Motor neuron (in vitro differentiated cells): ENCODE data around the gene MEIOB. TPM values are rescaled to one million over a fixed set of nuclear protein-coding genes. Genes with fewer than 3 reads are reported as not detected.
A peak's percentile ranks its signal among the peaks of the same experiment; 100 is the strongest.

Source experiments
- ATAC-seq, 8 experiments: fragments of 200-7000 bp; cut with Tn5 transposase; replicated peaks in 6 of 8; 2 replicates each; pipeline ENCODE4 v1.8.0; 2021; ENCODE audit warnings: mild to moderate bottlenecking in 8 of 8, moderate library complexity in 8 of 8
- H3K27ac ChIP-seq, 2 donors: fragments of 250-450 bp; sonication (Bioruptor Pico); 2 replicates each; pipeline ENCODE4 v1.9.0; 2021; ENCODE audit warnings: antibody characterized with exemption in 2 of 2, mild to moderate bottlenecking in 2 of 2, moderate library complexity in 1 of 2
- H3K4me1 ChIP-seq, 2 donors: fragments of 250-450 bp; sonication (Bioruptor Pico); replicated peaks in 1 of 2; 2 replicates each; pipeline ENCODE4 v1.6.1; 2021; ENCODE audit warnings: antibody characterized with exemption in 2 of 2, mild to moderate bottlenecking in 2 of 2, moderate library complexity in 1 of 2
- H3K4me3 ChIP-seq, 5 donors: fragments of 250-450 bp; sonication (Bioruptor Pico); 2 replicates each; pipeline ENCODE4 v1.9.0; 2021; ENCODE audit warnings: antibody characterized with exemption in 5 of 5, mild to moderate bottlenecking in 5 of 5, moderate library complexity in 4 of 5
- WGBS, 10 experiments: fragments of 450-650 bp; shearing (Covaris generic); methylation state at CpG; one replicate each; pipeline ENCODE4 v1.0.0; 2022; 5-methylcytosine and 5-hydroxymethylcytosine counted together
- in situ Hi-C, 9 experiments: fragments of 400-800 bp; cut with MboI; loops; one replicate each; pipeline ENCODE4 v1.15.0; 2021; ENCODE audit warnings: low sequenced_read_pairs in 9 of 9, low pct_unique_long_range_greater_than_20kb in 2 of 9; ENCODE audit not compliant: unreplicated experiment in 9 of 9
- total RNA-seq, 8 experiments: library from RNA; unstranded; fragments of 300-600 nt; gene quantifications; 2 replicates each; pipeline versions ENCODE4 v1.2.3 to v1.2.4, GENCODE V29; 2022

Gene MEIOB
- total RNA-seq, 8 experiments from 2014 or later, result 0.05 to 2.8 (median 0.78) TPM; not detected in 1

- Histone ChIP-seq H3K4me1 (peaks cover 22 to 24% of the 10 kb centered on the region in 2 donors), H3K4me3 (no peak overlapping the region), H3K27ac (no peak overlapping the region)
- WGBS, 10 experiments, result 14 to 100% (median 91%) methylated on average over 1 to 3 of the region's 3 CpGs; no CpG with 5 or more reads in 4 of the 10 experiments
- in situ Hi-C loops, result no loop called here
- ATAC-seq, result no peak
Measured at GRCh38 chr16:1830213-1830612, 41.8 kb downstream of the MEIOB start.

- ATAC-seq, result no peak
- Histone ChIP-seq H3K27ac (no peak overlapping the region), H3K4me3 (peak overlapping the region in 4 of 5 donors; percentile 76 to 99 (median 82)), H3K4me1 (peaks cover 24% of the 10 kb centered on the region in 2 donors)
- WGBS, 10 experiments, result 68 to 98% (median 78%) methylated on average over 3 to 9 of the region's 11 CpGs
- in situ Hi-C loops, result no loop called here
Measured at GRCh38 chr16:1828645-1829410, 43.1 kb downstream of the MEIOB start.

- in situ Hi-C loops, result no loop called here
- peak; percentile 85 to 94 (median 92) for ATAC-seq
- H3K27ac ChIP-seq, result peak within 1 kb of the TSS; percentile 70 to 71
- WGBS, 10 experiments, result 0 to 1% (median 0%) methylated on average over 1 to 21 of the region's 104 CpGs; no CpG with 5 or more reads in 7 of the 10 experiments
- peaks cover 24% of the 10 kb centered on the region in 2 donors for H3K4me1 ChIP-seq
- H3K4me3 ChIP-seq, result peak within 1 kb of the TSS; percentile 69 to 99 (median 80)
Measured at GRCh38 chr16:1826691-1827573, 45.0 kb downstream of the MEIOB start, which contains the start of the genes FAHD1 and HAGH. Gene FAHD1, plus strand, starts transcription at chr16:1827206. Its CDS starts 33 bp downstream, at chr16:1827239. Gene HAGH, minus strand, starts transcription at chr16:1826825. Its CDS starts 38 bp downstream, at chr16:1826787.

GRCh38 chr16:1825864-1826690 lies 45.9 kb downstream of the MEIOB start:
- ATAC-seq, result peak; percentile 58 to 73 (median 62)
- WGBS, 10 experiments, result 0 to 25% (median 23%) methylated on average over 4 to 11 of the region's 96 CpGs; no CpG with 5 or more reads in 6 of the 10 experiments
- Histone ChIP-seq H3K4me3 (peak overlapping the region; percentile 69 to 99 (median 80)), H3K27ac (peak overlapping the region; percentile 22 to 65), H3K4me1 (peaks cover 24% of the 10 kb centered on the region in 2 donors)
- in situ Hi-C loops, result no loop called here

- H3K27ac ChIP-seq, result no peak overlapping the region
- in situ Hi-C loops, result no loop called here
- WGBS, 10 experiments, result 50 to 100% (median 87%) methylated on average over 1 to 8 of the region's 15 CpGs; no CpG with 5 or more reads in 1 of the 10 experiments
- no peak for ATAC-seq
- peaks cover 24% of the 10 kb centered on the region in 2 donors for H3K4me1 ChIP-seq
- H3K4me3 ChIP-seq, result peak overlapping the region; percentile 69 to 99 (median 80)
Measured at GRCh38 chr16:1825381-1825863, 46.5 kb downstream of the MEIOB start.

- in situ Hi-C loops, result no loop called here
- Histone ChIP-seq H3K4me1 (peaks cover 16 to 19% of the 10 kb centered on the region in 2 donors), H3K4me3 (peak overlapping the region in 1 of 5 donors; percentile 6), H3K27ac (no peak overlapping the region)
- no peak for ATAC-seq
- 20 to 100% (median 53%) methylated on average over 1 to 6 of the region's 9 CpGs; no CpG with 5 or more reads in 1 of the 10 experiments for WGBS, 10 experiments
Measured at GRCh38 chr16:1823821-1824220, 48.1 kb downstream of the MEIOB start.

GRCh38 chr16:1822801-1823200 lies 49.2 kb downstream of the MEIOB start:
- Histone ChIP-seq H3K4me3 (no peak overlapping the region), H3K4me1 (peaks cover 6 to 11% of the 10 kb centered on the region in 2 donors), H3K27ac (no peak overlapping the region)
- 80 to 100% (median 99%) methylated on average over 1 to 7 of the region's 16 CpGs; no CpG with 5 or more reads in 4 of the 10 experiments for WGBS, 10 experiments
- no peak for ATAC-seq
- in situ Hi-C loops, result no loop called here

GRCh38 chr16:1821861-1822611 lies 49.9 kb downstream of the MEIOB start:
- 69 to 100% (median 82%) methylated on average over 1 to 13 of the region's 24 CpGs; no CpG with 5 or more reads in 3 of the 10 experiments for WGBS, 10 experiments
- ATAC-seq, result no peak
- Histone ChIP-seq H3K27ac (no peak overlapping the region), H3K4me1 (peaks cover 6 to 9% of the 10 kb centered on the region in 2 donors), H3K4me3 (no peak overlapping the region)
- in situ Hi-C loops, result no loop called here

- 90 to 100% methylated on average over 2 of the region's 12 CpGs; no CpG with 5 or more reads in 8 of the 10 experiments for WGBS, 10 experiments
- no peak for ATAC-seq
- in situ Hi-C loops, result no loop called here
- peaks cover 6 to 9% of the 10 kb centered on the region in 2 donors for H3K4me1 ChIP-seq
- H3K27ac ChIP-seq, result no peak overlapping the region
- no peak overlapping the region for H3K4me3 ChIP-seq
Measured at GRCh38 chr16:1820946-1821290, 51.0 kb downstream of the MEIOB start.

GRCh38 chr16:1820096-1820945 lies 51.6 kb downstream of the MEIOB start:
- in situ Hi-C loops, result no loop called here
- Histone ChIP-seq H3K27ac (no peak overlapping the region), H3K4me1 (peaks cover under 1 to 3% of the 10 kb centered on the region in 2 donors), H3K4me3 (no peak overlapping the region)
- WGBS, 10 experiments, result 51 to 100% (median 91%) methylated on average over 2 to 7 of the region's 25 CpGs; no CpG with 5 or more reads in 6 of the 10 experiments
- no peak for ATAC-seq

GRCh38 chr16:1819611-1820010 lies 52.4 kb downstream of the MEIOB start:
- WGBS, 10 experiments, result 51 to 100% (median 95%) methylated on average over 1 to 6 of the region's 15 CpGs; no CpG with 5 or more reads in 5 of the 10 experiments
- in situ Hi-C loops, result no loop called here
- no peaks in the 10 kb centered on the region for H3K4me1 ChIP-seq
- ATAC-seq, result no peak
- no peak overlapping the region for H3K4me3 ChIP-seq
- no peak overlapping the region for H3K27ac ChIP-seq
